Measurements from ENCODE around the gene CHPF.

Gene CHPF

DNA sequence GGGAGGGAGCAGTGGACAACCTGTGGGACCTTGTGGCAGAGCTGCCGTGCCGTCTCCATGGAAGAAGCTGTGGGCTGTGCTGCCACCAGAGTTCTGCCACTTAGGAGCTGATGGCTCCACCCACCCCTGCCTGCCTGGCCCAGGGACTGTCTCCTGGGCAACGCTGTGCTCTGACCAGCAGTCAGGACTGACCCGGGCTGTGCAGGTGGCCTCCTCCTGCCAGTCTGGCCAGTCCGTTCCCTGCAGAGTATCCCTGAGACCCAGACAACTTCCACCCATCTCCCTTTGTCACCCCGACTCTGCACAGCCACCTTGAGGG lies 16.6 kb downstream of the CHPF start:
- no peak for DNase-seq

DNA sequence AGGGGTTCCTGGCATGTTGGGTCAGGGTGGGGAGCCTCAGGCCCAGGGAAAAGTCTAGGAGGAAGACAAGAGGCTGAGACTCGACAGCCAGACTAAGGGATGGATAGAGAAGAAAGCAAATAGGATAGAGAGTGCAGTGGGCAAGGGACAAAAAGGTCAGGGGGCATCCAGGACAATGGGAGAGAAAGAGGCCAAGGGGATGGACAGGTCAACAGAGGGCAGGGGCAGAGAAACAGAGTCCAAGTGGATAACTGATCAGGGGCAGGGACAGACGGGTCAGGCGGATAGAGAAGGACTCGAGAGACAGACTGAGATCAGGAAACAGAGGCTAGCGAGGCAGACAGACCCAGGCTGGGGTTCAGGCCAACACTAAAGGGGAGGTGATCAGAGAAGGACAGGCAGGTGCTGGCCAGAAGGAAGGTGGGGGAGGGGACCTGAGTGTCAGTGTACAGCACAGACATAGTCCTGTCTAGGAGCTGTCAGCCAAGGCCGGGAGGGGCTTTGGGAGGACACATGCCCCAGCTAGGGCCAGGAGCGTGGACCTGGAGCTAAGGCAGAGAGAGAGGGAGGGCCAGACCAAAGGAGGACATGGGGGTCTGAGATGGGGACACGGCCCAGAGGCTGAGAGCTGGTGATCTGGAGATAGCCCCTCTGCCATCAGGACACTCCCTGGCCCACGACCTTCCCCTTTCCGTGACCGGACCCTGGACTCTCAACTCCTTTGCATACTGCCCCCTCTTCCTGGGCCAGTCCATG lies 17.1 kb downstream of the CHPF start:
- DNase-seq, result no peak

DNA sequence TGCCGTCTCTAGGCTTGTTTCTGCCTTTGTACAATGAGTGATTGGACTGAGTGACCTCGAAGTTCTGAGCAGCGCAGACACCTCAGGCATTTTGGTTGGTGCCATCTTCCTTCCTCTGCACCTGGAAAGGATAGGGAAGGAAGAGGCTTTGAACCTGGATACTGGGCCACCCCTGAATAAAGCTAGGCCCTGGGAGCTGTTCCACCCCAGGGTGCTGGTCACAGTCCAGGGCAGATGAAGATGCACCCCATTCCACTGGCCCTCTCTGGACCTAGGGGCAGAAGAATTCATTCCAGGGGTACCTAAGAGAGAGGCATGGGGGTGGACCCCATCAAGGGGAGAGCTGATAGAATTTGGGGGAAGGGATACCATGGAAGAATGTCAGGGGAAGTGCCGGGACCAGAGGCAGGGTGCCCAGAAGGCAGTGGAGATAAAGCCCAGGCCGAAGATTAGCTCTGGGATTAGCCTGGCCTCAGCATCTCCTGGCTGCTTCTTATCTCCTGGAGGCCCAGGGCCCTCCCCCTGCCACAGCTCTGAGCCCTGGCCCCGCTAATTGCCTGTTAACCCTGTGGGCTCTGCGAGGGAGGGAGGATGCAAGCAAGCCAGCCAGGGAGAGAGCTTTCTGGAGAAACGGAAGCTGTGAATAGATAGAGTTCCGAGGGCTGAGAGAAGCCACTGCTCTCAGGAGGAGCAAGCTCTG lies 17.9 kb downstream of the CHPF start:
- peak; percentile 46 for DNase-seq

DNA sequence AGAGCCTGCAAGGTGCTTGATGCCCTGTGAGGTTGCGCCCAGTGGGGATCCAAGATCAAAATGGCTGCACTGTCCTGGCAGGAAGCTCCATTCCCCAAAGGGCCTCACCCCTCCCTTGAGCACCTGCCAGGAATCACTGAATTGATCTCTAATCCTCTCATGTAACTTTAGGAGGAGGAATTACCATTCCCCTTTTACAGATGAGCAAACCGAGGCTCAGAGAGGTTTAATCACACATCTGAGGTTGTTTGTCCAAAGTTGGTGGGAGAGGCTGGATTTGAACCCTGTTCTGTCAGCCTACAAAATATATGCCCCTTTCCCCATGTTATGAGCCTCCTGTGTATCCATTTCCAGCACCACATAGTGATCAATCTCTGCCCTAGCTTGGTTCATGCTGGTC lies 18.8 kb downstream of the CHPF start:
- DNase-seq, result no peak

- DNase-seq, result no peak
Observed at GRCh38 chr2:219523031-219523671, 20.5 kb downstream of the CHPF start.

GRCh38 chr2:219522111-219523030 lies 21.2 kb downstream of the CHPF start:
- peak; percentile 59 for DNase-seq

- DNase-seq, result peak; percentile 35
Observed at GRCh38 chr2:219521066-219521880, 22.3 kb downstream of the CHPF start.

DNA sequence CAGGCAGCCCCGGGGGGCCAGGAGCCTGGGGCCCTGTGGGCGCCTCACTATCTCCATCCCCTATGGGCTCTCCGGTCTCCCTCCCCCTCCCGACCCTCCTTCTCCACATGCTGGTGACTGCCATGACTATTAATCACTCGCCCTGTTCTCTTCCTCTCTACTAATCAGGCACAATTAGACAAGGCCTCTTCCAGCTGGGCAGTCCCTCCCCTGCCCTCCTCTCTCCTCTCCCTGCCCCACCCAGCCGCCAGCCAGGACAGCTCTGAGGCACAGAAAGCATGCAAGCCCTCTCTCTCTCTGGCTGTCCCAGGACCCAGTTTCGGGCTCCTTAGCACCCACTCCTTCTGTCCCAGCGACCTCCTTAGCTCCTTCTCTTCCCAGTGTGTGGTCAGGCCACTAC lies 23.5 kb downstream of the CHPF start:
- DNase-seq, result no peak

GRCh38 chr2:219519526-219519916 lies 24.1 kb downstream of the CHPF start:
- no peak for DNase-seq

- no peak for DNase-seq
Observed at GRCh38 chr2:219517954-219518778, 25.4 kb downstream of the CHPF start.

- DNase-seq, result no peak
Observed at GRCh38 chr2:219516888-219517287, 26.7 kb downstream of the CHPF start.

DNA sequence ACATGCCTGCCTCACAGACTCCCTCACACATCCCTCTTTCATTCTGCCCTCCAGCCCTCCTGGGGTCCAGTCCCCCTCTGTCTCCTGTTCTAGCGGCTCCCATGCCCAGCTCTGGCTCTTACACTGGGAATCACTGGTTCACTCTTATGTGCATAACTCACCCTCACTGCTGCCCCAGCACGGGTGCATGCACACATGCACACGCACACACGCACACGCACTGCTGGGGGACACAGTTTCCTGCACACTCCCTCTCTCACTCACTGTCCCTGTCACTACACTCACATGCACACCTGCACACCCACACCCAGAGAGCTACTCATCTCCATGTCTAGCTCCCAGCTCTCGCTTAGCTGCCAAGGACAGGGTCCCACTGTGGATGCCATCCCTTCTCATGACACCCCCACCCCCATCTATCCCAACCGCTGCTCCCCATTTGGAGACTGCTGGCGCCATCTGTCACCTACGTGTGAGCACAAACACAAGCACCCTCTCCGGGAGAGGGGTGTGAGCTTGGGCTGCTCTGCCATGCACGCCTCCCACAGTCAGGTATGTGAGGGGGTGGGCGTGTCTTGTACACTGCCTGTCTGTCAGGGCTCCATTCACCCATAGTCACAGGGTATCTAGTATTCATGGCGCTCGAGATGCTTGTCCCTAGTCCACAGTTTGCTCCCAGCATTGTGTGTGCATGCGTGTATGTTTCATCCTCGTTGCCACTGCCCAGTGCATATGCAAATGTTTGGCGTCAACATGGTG lies 27.6 kb downstream of the CHPF start:
- no peak for DNase-seq

- no peak for DNase-seq
Observed at GRCh38 chr2:219514836-219515235, 28.8 kb downstream of the CHPF start.

DNA sequence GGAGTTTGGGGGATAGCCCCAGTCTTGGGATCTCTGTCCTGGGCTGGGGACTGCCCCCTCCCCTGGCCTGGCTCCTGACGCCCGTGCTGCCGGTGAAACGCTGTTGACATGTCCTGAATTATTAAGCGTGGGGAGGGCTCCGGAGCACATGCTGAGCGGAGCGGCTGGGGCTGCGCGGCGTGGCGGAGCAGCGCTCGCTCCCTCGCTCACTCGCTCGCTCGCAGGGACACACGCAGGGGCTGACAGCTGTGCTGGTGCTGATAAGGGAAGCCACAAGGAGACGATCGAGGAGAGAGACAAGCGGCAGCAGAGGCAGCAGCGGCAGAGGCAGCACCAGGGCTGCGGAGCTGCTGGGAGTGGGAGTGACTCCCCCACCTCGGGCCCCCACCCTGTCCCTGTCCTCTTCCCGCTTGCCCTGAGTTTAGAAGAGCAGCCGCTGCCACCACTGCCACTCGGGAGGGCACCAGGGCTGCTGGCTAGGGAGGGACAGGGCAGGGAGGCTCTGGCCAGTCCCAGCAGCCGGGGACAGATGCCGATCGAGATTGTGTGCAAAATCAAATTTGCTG lies 29.3 kb downstream of the CHPF start, which contains the start of gene ASIC4:
Gene ASIC4 (plus strand): TSS at position 287 of the 566 bp plus-strand sequence. CDS start 243 bp downstream, at position 530.
- no peak for DNase-seq

DNA sequence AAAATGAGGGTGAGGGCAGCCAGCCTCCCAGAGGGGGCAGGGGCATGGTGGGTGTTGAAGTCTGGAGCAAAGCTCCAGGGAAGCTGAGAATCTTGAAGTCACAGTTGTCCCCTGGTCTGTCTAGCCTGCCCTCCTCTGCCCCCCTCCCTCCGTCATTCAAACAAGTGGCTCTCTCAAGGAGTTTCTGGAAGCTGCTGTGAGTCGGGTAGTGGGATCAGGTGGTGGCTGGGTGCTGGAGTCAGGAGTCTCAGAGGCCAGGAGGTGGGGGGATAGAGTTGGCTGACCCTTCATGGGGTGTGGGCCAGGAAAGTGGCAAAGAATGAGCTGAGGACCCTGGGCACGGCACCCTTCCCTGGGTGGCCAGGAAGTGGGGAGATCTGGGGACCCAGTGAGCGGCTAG lies 29.8 kb downstream of the CHPF start:
- DNase-seq, result no peak

- DNase-seq, result no peak
Observed at GRCh38 chr2:219512524-219513216, 30.9 kb downstream of the CHPF start.

DNA sequence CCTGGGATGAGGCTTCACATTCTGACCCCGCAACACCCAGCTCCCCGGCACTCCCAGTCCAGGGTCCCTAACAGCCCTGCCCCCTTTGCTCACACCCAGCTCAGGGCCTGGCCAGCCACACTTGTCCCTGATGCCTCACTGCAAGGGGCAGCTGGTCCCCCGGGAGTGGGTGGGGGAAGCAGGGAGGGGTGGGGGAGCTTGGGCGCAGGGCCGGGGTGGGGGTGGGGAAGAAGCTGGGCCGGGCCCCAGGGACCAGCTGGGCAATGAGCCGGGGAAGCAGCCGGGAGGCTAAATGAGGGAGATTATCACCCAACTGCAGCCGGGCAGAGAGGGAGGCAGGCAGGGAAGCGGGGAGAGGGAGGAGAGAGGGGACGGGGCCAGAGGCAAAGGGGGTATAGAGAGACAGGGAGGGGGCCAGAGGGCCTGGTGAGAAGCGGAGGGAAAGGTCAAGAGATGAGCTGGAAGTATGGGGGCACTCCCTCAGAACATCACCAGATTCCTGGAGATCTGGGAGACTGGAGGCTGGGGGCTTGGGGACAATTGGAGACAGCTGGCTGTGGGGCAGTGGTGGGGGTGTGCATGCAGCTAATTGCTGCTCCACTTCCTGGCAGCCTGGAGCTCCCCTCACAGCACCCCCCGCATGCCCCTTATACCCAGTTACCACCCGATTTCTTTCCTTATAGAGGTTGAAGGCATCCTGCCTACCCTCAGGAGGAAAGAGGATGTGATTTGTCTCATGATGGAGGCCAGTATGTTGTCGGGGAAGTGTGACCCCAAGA lies 31.9 kb downstream of the CHPF start:
- DNase-seq, result no peak

DNA sequence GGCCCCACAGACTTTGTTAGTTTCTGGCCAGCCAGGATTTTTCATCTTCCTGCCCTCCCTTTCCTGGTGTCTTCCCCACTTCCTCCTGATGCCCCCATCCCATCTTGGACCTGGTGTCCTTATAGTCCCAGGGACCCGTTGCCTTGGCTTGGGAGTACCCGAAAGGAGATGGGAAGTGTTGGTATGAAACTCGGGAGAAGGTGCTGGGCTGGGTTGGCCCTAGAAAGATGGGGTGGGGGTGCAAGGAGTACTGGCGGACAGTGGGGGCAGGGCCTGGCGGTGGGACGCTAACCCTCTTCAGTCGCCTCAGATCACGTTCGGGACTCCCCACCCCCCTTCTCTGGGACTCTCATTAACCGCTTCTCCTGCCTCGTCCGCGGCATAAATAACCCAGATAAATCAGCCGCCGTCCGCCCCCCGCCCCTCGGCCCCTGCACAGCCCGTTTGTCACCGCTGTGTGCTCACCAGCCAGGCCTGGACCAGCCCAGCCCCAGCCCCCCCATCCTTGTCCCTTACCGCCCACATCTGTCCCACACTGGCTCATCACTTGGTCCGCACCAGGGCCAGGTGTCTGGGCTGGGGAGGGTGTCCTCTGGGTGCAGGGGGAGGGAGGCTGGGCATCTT lies 33.0 kb downstream of the CHPF start:
- DNase-seq, result no peak
